AG04450 (cell line): Measurements from ENCODE around the gene SLC39A11. TPM values are rescaled to one million over a fixed set of nuclear protein-coding genes. Genes with fewer than 3 reads are reported as not detected.

ENCODE experiments used
- CTCF ChIA-PET: fragments of 300-600, 350-600 bp; formaldehyde crosslinking; extraction: SDS; loops from one replicate; lab custom pipeline; 2022; ENCODE audit warnings: antibody characterized with exemption, inconsistent platforms; lab: Charles Lee
- POLR2A ChIA-PET: fragments of 350-600 bp; formaldehyde crosslinking; extraction: SDS; loops from one replicate; lab custom pipeline; 2021; ENCODE audit warnings: antibody characterized with exemption, inconsistent platforms; lab: Yijun Ruan, JAX
- DNase-seq: peaks from one replicate; pipeline ENCODE4 v3.0.0-alpha.2; 2011; ENCODE audit warnings: low read depth, low spot score
- H3K27ac ChIP-seq: one replicate; pipeline ENCODE4 v1.5.1; 2012; ENCODE audit warnings: low read depth, low read length, control low read depth
- H3K27me3 ChIP-seq: one replicate; pipeline ENCODE4 v1.6.0; 2012; ENCODE audit warnings: low read length; ENCODE audit not compliant: control insufficient read depth, insufficient read depth
- H3K4me3 ChIP-seq: 2 replicates; pipeline ENCODE4 v1.5.1; 2011; ENCODE audit warnings: mild to moderate bottlenecking, low read depth, low read length, control low read depth
- H3K9me3 ChIP-seq: 2 replicates; pipeline ENCODE4 v1.5.1; 2012; ENCODE audit warnings: low read length; ENCODE audit not compliant: control insufficient read depth, insufficient read depth
- CTCF ChIP-seq: IDR thresholded peaks from 2 replicates; pipeline ENCODE4 v1.5.1; 2011; ENCODE audit warnings: low read depth, low read length, control low read depth, inconsistent platforms
- polyA plus RNA-seq: library from polyadenylated mRNA; depleted of rRNA; stranded (reverse); fragments of >200 nt; gene quantifications from 2 replicates; pipeline ENCODE4 v1.2.3, GENCODE V29; 2011

The SLC39A11 gene
- polyA plus RNA-seq, 1 experiment: 18.0 TPM

DNA sequence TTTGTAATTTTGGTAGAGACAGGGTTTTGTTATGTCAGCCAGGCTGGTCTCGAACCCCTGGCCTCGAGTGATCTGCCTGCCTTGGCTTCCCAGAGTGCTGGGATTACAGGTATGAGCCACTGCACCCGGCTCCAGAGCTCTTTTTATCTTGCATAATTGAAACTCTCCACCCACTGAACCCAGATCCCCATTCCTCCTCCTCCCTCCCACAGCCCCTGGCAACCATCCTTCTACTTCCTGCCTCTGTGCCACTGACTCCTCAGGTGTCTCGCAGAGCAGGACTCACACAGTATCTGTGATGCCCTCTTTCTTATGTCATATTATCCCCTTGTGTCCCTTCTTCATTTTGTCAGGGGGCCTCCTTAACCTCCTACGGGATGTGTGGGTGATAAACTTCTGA lies 340.7 kb downstream of the SLC39A11 start:
- ChIA-PET CTCF (interaction anchor here (1.0 kb wide), 1 partner anchor 26 kb away, joined by 6 read pairs; no protein-coding TSS in a partner anchor), POLR2A (no interaction called here)
- H3K27me3 ChIP-seq: no peaks in the 10 kb centered on the region
- H3K4me3 ChIP-seq: no peak overlapping the region
- no peaks in the 10 kb centered on the region for H3K9me3 ChIP-seq
- DNase-seq: no peak
- no peak for TF ChIP-seq CTCF
- no peak overlapping the region for H3K27ac ChIP-seq

DNA sequence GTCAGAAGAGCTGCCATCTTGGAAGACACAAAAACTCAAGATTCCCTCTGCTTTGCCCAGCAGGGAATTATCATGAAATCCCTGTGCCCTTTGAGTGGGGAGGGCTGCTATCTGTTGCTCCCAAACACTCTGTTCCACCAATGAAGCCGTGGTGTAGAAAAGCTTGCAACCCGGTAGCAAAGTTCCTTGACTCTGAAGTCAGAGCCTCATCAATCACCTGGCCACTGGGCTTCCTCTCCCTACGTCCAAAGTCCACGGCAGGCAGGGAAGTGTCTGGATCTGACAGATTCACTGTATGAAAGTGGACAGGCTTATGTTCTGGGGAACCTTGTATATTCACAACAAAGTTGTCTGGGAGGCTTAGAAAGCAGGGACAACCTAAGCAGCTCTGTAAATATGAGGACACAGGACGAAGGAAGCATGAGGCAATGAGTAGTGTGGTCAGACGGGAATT lies 343.3 kb downstream of the SLC39A11 start:
- H3K9me3 ChIP-seq: no peaks in the 10 kb centered on the region
- H3K4me3 ChIP-seq: no peak overlapping the region
- CTCF ChIA-PET: no interaction called here
- no peaks in the 10 kb centered on the region for H3K27me3 ChIP-seq
- TF ChIP-seq CTCF: no peak
- DNase-seq: no peak
- POLR2A ChIA-PET: no interaction called here
- no peak overlapping the region for H3K27ac ChIP-seq

GRCh38 chr17:72747501-72747900 lies 345.0 kb downstream of the SLC39A11 start:
- no peak overlapping the region for H3K4me3 ChIP-seq
- no peaks in the 10 kb centered on the region for H3K27me3 ChIP-seq
- ChIA-PET POLR2A (no interaction called here), CTCF (no interaction called here)
- H3K9me3 ChIP-seq: no peaks in the 10 kb centered on the region
- DNase-seq: no peak
- no peak for TF ChIP-seq CTCF
- no peak overlapping the region for H3K27ac ChIP-seq

GRCh38 chr17:72745241-72745640 lies 347.2 kb downstream of the SLC39A11 start:
- Histone ChIP-seq H3K9me3 (no peaks in the 10 kb centered on the region), H3K27ac (no peak overlapping the region), H3K4me3 (no peak overlapping the region), H3K27me3 (no peaks in the 10 kb centered on the region)
- POLR2A ChIA-PET: no interaction called here
- CTCF ChIA-PET: interaction anchor here (1.0 kb wide), 1 partner anchor 446 kb away, joined by 3 read pairs; no protein-coding TSS in a partner anchor
- no peak for DNase-seq
- no peak for TF ChIP-seq CTCF

DNA sequence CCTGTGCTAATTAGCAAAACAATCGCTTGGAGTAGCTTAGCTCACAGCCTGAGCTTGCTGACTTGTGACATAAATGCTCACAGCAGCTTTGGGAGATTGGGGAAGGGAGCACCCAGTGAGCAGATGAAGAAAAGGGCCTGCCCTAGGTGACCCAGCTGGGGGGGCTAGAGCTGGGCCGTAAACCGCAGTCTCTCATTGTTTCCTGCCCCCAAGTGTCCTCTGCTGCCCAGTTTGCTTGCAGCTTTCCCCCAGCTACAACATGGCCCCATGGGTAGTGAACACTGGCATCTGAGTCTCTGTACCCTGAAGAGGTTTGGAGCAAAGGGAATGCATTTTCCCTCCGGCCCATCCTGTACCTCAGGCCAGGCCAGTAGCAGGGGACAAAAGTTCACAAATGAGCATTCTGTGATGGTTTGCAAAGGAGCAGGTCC lies 349.4 kb downstream of the SLC39A11 start:
- no peaks in the 10 kb centered on the region for H3K27me3 ChIP-seq
- ChIA-PET CTCF (interaction anchor here (1.0 kb wide), 1 partner anchor 448 kb away, joined by 3 read pairs; no protein-coding TSS in a partner anchor), POLR2A (no interaction called here)
- H3K9me3 ChIP-seq: no peaks in the 10 kb centered on the region
- H3K4me3 ChIP-seq: no peak overlapping the region
- no peak for TF ChIP-seq CTCF
- no peak for DNase-seq
- H3K27ac ChIP-seq: no peak overlapping the region
